ENCODE data around the gene DTX4.

Gene DTX4

DNA sequence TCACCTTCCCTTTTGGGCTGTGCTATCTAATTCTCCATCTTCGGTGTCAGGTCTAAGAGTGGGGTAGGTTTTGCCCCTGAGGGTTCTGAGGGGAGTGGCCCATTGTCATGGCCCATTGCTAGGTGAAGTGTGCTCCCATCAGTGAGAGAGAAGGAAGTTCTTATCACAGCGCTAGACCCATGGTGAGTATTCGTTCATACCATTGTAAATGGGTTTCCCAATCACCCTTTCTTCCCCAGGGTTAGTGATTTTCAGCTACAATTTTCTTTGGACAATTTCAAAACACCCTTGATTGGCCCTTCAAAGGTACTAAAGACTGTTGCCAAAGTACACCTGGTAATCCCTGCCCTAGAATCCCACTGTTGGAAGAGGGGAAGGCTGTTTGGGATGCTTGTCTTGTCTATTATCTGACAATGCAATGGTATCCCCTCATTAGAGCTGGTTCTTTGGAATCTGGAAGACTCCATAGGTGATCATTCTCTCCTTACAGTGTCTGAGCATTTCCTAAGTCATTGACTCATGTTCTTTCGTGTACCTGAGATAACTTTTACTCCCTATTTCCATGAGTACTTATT lies 20.6 kb downstream of the DTX4 start:
- DNase-seq (ENCODE audit: low read depth), result no peak

DNA sequence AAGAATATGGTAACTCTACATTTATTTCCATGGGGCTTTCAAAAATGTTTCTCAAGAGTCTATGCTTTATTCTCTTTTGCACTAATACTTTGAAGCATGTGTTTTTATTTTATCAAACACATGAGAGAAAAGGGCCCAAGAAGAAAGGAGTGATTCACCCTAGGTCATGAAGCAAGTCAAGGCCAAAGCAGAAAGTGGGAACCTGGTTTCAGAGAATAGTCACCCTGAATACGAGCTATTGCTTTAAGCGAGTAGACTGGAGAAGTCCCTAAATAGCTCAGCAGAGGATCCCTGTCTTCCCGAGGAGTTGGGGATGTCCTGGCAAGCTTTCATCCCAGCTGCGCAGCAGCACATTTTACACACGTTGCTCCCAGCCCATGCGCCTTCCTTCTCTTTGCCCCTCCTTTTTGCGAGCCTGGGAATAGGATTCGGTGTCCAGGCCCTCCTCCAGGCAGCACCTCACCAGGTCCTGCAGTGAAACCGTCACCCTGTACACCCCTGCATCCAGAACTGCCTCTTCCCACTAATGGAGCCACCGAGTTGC lies 21.7 kb downstream of the DTX4 start:
- no peak for DNase-seq (ENCODE audit: low read depth)

DNA sequence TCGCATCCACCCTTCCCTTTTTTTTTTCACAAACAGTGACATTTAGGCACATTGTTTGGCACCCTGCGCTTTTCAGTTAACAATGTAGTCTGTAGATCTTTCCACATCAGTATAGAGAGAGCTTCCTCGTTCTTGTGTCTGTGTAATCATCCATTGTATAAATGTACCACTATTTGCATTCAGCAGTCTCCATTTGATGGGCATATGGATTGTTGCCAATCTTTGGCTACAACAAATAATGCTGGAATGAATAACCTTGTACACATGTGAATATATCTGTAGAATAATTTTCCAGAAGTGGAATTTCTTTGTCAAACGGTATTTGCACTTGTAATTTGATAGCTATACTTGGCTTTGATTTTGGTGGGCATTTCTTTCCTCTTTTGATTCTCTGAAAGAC lies 23.7 kb downstream of the DTX4 start:
- no peak for DNase-seq (ENCODE audit: low read depth)

DNA sequence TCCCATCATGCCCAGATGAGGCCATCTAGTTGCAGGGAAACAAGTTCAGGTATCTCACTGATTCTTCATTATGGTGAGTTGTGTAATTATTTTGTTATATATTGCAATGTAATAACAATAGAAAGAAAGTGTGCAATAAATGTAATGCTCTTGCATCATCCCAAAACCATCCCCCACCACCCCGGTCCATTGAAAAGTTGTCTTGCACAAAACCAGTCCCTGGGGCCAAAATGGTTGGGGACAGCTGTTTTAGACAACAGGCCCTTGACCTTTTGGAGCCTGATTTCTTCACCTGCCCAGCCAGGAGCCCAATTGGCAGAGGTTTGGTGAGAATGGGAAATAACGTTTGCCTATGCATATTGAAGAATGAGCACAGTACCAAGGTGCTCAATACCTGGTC lies 24.8 kb downstream of the DTX4 start:
- no peak for DNase-seq (ENCODE audit: low read depth)

DNA sequence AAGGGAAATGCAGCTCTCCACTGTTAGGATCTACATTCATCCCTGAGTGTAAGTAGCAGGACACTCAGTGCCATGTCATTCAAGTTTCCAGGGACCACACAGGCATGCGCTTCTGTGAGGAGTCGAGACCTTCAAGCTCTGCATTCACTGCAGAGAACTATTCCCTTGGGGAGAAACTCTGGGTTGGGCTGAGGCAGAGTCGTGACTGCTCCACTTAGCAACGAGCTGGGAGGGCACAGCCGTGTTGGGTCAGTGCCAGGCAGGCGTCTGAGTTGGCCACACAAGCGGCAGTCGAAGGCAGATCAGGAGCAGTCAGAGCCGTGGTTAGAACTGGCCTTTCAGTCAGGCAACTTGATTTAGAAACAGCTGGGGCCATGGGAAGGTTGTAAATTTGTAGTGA lies 26.1 kb downstream of the DTX4 start:
- DNase-seq (ENCODE audit: low read depth), result no peak

DNA sequence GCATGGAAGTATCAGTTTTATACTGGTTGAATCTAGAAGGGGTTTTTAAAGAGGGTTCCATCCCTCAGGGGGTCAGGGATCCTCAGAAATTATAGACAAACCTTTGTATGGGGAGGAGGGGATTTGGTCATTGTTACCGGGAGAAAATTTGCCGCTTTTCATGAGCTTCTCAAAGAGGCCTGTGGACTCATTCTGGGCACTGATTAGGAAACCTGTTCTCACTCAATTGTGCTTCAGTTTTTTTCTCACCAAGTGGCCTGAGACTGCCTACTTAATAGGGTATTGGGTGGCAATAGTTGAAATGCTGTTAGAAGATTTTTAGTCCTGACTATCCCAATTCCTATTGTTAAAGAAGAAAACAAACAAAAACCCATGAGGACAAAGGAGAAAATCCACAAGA lies 26.8 kb downstream of the DTX4 start:
- no peak for DNase-seq (ENCODE audit: low read depth)

DNA sequence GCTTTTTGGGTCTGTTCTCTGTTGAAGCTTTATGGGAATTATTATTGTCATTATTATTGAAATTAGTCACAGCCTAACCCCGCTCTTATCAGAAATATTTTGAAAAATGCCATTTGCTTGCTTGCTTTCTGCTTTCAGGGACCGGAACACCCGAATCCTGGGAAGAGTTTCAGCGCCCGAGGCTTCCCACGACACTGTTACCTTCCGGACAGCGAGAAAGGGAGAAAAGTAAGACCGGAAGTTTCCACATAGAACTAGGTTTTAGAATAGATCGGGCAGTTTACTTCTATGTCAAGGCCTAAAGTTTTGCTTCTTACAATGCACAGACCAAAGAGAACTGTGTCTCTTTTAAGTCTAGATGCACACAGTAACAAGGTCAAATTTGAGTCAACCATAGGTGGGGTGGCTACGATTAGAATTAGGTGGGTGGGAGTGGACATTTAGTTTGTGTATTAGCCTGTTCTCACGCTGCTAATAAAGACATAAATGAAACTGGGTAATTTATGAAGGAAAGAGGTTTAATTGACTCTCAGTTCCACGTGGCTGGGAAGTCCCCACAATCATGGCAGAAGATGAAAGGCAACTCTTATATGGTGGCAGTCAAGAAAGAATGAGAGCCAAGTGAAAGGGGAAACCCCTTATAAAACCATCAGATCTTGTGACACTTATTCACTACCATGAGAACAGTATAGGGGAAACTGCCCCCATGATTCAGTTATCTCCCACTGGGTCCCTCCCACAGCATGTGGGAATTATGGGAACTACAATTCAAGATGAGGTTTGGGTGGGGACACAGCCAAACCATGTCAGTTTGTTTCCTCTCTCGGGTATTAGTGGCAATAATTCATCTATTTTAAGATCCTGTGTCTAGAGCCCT lies 27.9 kb downstream of the DTX4 start:
- no peak for DNase-seq (ENCODE audit: low read depth)

DNA sequence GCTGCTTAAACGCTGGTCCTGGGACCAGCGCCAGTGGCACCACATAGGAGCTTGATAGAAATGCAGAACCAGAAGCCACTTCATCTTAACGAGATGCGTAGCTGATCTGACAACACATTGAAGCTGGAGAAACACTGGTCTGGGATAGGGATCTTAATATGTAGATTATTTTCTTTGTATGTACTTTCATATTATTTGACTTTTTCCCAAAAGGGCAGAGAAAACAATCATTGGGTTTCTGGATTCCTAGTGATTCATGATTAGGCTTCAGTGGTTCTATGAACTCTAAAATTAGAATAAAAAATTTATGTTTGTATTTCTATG lies 28.5 kb downstream of the DTX4 start:
- no peak for DNase-seq (ENCODE audit: low read depth)

DNA sequence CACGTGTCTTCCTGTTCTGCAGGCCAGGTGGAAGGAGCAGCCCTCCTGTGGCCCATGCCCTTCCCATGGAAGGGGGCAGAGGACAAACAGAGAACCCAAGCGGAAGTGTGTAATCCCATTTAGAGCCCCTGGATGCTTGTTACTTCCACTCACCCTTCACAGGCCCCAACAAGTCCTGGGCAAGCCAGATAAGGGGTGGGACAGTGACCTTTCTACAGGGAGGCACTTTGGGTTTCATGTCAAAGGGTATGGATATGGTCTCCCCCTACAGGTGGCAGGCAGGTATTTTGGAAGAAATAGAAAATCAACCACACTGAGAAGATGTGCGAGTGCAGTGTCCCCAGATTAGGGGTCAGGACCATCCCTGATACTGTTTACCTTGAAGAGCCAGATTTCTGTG lies 29.4 kb downstream of the DTX4 start:
- no peak for DNase-seq (ENCODE audit: low read depth)

DNA sequence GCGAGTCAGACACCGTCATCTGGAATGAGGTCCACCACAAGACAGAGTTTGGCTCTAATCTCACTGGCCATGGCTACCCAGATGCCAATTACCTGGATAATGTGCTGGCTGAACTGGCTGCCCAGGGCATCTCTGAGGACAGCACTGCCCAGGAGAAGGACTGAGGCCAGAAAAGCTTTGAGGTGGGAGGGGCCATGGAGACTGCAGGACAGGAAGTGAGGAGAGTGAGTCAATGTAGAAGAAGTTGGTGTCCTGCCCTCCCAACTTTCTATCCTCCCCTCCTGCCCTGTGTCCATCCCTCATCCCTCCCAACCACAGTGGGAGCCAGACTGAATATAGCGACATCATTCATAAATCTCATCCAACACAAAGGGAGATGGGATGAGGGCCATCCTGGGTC lies 32.8 kb downstream of the DTX4 start:
- no peak for DNase-seq (ENCODE audit: low read depth)

DNA sequence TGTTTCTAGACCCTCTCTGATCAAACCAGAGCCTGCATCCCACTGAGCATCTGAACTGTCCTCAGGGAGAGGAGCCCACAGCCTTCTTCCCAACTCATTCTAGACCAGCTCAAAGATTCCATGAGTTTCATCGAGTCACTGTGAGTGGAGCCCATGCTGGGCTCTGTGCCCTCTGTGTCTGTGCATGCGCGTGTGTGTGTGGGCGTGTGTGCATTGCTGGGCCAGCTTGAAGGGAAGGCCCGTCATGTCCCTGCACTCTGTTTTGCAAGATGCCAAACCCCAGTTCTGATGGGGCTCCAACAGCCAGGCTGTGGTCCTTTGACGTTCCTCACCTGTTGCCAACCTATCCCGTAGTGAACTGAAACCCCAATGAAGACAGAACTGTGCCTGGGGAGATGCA lies 33.7 kb downstream of the DTX4 start:
- DNase-seq (ENCODE audit: low read depth), result no peak

DNA sequence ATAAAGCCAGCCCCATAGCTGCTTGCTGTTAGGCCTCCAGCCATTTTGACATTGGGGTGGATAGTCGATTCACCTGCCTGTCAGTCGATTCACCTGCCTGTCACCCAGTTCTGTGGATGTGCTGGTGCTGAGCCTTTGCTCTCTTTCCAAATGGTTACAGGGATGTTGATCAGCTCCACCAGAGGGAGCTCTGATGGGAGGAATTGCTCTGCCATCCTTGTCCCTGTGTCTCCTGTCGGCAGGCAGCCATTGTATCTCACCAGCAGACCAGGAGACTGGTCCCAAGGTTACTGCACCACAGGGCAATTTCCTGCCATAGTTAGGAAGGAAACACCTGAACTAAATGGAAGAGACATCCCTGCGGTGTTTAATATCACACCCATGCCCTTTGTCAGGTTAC lies 34.7 kb downstream of the DTX4 start:
- DNase-seq (ENCODE audit: low read depth), result no peak

DNA sequence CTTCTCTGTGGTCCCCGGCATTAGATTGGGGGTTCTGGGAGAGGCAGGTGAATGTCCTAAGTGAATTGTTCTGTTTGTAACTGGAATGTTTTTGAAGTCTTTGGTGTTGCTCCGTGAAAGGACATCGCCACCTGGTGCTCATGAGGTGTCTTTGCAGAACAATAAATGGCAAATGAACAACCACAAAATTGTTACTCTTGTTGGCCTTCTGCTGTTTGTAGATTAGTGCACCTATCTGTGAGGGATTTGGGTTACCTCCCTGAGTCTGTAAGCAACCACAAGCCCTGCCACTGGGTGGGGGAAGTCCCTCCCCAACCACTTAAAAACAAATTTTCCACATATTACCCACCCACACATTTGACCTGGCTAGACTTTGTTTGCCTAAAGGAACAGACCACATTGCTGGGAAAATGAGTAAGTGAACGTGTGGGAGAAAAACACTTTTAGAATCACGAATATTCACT lies 36.1 kb downstream of the DTX4 start:
- no peak for DNase-seq (ENCODE audit: low read depth)

DNA sequence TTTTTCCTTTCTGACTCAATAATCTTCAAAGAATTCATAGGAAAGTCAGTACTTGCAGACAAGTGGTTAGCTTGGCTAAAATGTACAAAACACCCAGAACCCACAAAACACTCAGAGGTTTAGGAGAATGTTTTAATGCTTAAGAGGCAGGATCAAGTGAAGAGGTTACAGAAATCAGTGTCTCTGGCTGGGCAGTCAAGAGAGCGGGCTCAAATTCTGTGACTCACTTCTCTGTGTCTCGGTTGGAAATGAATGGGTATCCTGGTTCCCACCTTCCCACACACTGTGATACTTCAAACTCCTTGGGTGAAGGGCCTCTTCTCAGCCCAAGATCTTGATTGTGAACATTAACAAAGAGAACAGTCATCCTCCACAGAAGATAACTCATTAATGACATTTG lies 37.0 kb downstream of the DTX4 start:
- no peak for DNase-seq (ENCODE audit: low read depth)

DNA sequence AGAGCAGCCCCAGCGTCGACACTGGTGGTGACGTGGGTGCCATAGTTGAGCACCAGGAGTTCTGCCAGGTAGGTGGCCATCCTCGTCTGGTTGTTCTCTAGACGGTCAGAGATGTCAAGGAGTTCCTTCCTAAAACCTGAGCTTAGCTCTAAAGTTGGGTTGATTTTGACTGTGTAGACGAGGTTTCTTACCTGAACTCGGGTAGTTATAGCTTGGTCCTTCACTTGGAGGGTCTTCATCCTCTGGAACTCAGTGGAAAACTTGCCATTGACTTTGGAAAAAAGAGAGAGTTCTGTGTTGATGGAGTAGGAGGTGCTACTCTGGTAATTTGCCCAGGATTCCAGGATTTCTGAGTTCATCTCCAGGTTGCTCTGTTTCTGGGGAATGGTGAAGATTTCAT lies 40.3 kb downstream of the DTX4 start:
- no peak for DNase-seq (ENCODE audit: low read depth)

DNA sequence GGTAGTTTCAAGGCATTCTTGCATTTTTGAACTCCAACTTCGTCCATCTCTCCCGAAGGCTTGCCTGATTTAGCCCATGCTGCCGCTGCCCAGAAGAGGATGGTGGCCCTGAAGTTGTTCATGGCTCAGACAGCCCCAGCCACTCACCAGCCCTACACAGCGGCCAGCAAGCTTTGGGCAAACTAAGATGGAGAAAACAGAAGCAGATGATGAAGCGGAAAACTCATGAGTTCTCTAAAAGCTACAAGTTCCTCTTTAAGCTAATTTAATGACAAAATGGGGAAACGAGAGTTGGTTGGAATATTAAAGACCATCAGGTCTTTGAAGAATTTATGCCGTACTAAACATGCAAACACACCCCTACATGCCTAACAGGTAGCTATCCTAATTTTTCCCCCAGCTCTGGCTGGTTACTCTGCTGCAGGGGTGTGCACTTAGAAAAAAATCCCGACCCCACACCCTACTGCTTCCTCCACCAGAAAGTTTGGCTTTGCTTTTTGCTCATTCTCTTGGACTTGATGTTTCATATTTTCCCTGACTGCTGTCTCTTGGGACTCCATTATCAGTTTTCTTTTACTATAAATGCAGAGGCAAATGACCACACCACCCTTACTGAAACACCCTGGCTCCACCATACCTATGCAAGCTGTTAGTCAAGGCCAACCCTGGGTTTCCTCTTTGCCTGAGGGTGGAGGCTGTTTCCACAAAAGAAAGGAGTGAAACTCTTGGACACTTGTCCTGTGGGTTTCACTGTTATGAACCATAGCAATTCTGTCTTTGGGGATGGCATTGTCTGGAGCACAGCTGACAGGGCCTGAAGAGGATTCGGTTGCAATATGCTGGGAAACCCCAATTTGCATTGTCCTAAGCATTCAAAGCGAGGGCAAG lies 41.1 kb downstream of the DTX4 start, which contains the start of gene MPEG1:
MPEG1 (minus strand) TSS at position 184 of the 888 bp plus-strand sequence; CDS start at position 122, 62 bp downstream.
- DNase-seq (ENCODE audit: low read depth), result no peak

DNA sequence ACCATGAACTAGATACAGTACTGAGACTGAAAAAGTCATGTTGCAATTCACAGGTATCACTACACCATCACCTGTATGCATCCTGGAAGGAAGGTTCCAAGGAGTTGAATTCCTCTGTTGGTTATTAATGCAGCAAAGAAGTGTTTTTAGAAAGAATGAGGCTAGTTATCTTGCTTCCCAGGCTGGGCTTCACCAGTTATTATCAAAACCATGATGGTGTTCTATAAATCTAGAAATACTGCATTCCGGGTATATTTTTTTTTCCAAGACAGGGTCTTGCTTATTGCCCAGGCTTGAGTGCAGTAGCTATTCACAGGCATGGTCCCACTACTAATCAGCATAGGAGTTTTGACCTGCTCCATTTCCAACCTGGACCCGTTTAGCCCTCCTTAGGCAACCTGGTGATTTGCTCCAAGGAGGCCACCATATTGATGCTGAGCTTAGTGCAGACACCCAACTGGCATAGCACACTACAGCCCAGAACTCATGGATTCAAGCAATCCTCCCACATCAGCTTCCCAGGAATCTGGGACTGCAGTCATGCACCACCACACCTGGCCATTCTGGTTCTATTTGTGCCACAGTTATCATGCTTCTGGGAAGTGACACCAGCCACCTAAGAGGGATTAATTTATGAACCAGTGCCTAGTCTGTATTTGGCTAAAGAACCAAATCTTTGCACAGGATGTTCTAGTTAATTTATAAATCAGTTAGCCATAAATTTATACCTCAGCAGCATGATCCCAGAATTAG lies 42.4 kb downstream of the DTX4 start:
- no peak for DNase-seq (ENCODE audit: low read depth)

DNA sequence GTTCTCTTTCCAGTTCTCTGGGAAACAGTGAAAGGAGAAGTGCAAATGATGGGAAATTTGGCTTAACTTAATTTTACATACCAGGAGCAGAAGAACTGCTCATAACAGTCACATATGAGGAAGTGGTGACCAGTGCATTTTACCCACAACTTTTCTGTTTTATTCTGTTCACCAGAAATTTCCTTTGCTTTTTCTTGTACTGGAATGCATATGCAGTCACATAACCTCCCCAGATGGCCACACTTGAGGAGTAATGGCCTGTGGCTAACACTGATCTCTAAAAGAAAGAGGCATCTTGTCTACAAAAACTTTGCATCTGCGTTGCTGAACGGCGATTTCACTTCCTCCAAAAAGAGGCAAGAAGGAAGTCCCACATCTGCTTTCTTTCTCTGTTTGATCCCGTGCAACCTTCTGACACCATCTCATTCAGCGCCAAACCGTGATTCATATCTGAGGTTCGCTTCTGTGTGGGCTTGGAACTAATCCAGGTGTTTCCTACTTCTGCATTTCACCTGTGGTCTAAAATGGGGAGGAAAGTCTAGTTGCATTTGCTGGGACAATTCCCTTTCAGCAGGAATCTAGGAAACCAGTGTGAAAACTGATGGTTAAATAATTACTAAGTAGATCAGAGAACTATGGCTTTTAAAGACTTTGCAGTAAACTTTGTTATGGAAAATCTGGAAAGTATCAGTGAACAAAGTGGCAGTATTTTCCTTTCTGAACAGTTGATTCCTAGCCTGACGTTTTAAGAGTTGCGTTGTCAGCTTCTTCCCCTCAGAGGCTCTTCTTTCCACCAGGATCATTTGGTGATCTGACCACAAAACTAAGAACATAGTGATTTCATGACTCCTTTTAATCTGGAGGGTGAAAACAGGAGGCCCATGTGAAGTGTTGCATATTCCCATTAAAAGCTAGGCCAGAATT lies 45.0 kb downstream of the DTX4 start:
- DNase-seq (ENCODE audit: low read depth), result no peak

DNA sequence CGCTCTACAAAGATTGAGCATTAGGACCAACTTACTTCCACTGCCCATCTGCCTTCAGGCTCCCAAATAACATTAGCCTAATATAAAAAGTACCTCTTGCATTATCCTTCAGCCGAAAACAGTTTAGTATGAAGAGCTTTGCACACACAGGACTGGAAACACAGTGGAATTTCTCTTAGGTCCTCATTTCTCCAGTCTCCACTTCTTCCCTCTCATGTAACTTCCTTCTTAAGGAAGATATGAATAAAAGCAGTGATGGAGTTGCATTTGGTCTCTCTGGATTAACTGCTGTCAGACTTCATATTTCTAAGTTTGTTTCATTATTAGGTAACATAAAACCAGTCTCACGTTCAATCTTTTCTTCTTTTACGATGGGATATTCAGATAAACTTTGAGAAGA lies 46.4 kb downstream of the DTX4 start:
- DNase-seq (ENCODE audit: low read depth), result no peak

DNA sequence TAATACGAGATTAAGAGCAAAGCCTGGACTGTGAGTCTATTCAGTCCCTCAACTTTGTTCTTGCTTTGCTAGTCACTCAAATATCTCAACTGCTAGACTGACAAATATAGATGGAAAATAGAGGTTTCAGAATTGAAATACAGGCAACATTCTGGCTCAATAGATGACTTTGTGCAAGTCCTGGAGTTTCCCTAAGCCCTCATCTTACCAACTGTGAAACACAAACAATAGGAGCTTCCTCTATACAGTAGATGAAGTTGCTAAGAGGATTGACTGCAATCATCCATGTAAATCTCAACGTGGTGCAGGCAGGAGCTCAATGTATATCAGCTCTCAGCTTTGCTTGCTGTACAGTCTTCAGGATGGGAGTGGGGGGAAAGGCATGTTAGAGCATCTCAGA lies 47.0 kb downstream of the DTX4 start:
- DNase-seq (ENCODE audit: low read depth), result no peak

DNA sequence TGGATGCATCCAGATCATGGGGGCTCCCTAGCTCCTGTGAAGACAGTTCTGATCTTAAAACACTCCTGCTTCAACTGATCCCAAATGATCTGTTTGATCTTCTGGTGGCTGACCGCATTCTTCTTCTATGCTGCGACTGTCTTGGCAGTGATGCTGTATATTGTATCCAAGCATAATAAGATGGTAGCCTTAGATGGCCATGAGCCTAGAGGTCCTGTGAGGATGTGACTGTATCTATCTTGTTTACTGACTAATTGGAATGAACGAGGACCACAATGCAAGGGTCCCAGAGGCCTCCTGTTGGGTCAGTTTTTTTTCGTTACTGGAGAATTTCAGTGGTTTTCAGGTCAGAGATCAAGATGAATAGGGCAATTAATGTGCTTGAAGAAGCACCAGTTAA lies 47.9 kb downstream of the DTX4 start:
- DNase-seq (ENCODE audit: low read depth), result no peak
